Osteoblast (primary cell): ENCODE results near the gene GTF2IRD1. TPM values are rescaled to one million over a fixed set of nuclear protein-coding genes. Genes with fewer than 3 reads are reported as not detected.
A peak's percentile ranks its signal among the peaks of the same experiment; 100 is the strongest.
"Not testable (repeated sequence)": the region's sequence is repeated elsewhere in the genome, so short reads cannot be mapped to it uniquely, and the experiment has no call there.

Experiments
- DNase-seq: peaks from one replicate; pipeline ENCODE4 v3.0.0; 2011; ENCODE audit warnings: low spot score, mixed read lengths; ENCODE audit not compliant: insufficient read length; ENCODE audit errors: missing footprints
- H2AFZ ChIP-seq: 2 replicates; pipeline ENCODE4 v1.6.0; 2011; ENCODE audit warnings: mild to moderate bottlenecking, low read length
- H3K27ac ChIP-seq: 2 replicates; pipeline ENCODE4 v1.5.1; 2011; ENCODE audit warnings: mild to moderate bottlenecking, low read depth, low read length, moderate library complexity
- H3K27me3 ChIP-seq: 2 replicates; pipeline ENCODE4 v1.6.0; 2012; ENCODE audit warnings: mild to moderate bottlenecking, control low read depth, inconsistent platforms, low read length, moderate library complexity; ENCODE audit not compliant: insufficient read depth
- H3K36me3 ChIP-seq: 2 replicates; pipeline ENCODE4 v1.5.1; 2011; ENCODE audit warnings: mild to moderate bottlenecking, low read length, control low read depth, moderate library complexity; ENCODE audit not compliant: insufficient read depth
- H3K4me1 ChIP-seq: 2 replicates; pipeline ENCODE4 v1.5.1; 2011; ENCODE audit warnings: mild to moderate bottlenecking, low read length, control low read depth, moderate library complexity; ENCODE audit not compliant: insufficient read depth
- H3K4me2 ChIP-seq: 2 replicates; pipeline ENCODE4 v1.6.0; 2011; ENCODE audit warnings: mild to moderate bottlenecking, low read length; ENCODE audit not compliant: insufficient read depth
- H3K4me3 ChIP-seq: fragments of 200-600 bp; sonication (generic); 3 replicates; pipeline ENCODE4 v1.5.1; 2012; ENCODE audit warnings: mild to moderate bottlenecking, low read length, inconsistent platforms; ENCODE audit not compliant: insufficient read depth
- H3K79me2 ChIP-seq: 2 replicates; pipeline ENCODE4 v1.6.0; 2012; ENCODE audit warnings: mild to moderate bottlenecking, low read length, control low read depth, inconsistent platforms; ENCODE audit not compliant: insufficient read depth
- H3K9me3 ChIP-seq: 2 replicates; pipeline ENCODE4 v1.5.1; 2011; ENCODE audit warnings: low read depth, low read length, control low read depth
- H4K20me1 ChIP-seq: 2 replicates; pipeline ENCODE4 v1.6.0; 2012; ENCODE audit warnings: mild to moderate bottlenecking, low read length, control low read depth; ENCODE audit not compliant: insufficient read depth
- CTCF ChIP-seq: IDR thresholded peaks from 2 replicates; pipeline ENCODE4 v1.5.1; 2011; ENCODE audit warnings: mild to moderate bottlenecking, low read depth, low read length, moderate library complexity; ENCODE audit errors: extremely low read depth
- total RNA-seq: library from RNA; depleted of rRNA; stranded (reverse); fragments of >200 nt; gene quantifications from 2 replicates; pipeline ENCODE4 v1.2.3, GENCODE V29; 2012

The GTF2IRD1 gene
- total RNA-seq, 1 donor: 15.9 TPM

- no peaks in the 10 kb centered on the region for H3K27me3 ChIP-seq
- H3K4me3 ChIP-seq: no peak overlapping the region
- no peaks in the 10 kb centered on the region for H3K9me3 ChIP-seq
- no peaks in the 10 kb centered on the region for H3K79me2 ChIP-seq
- no peak for TF ChIP-seq CTCF
- H3K36me3 ChIP-seq: peaks cover 52% of the 10 kb centered on the region
- H3K4me2 ChIP-seq: no peak overlapping the region
- H2AFZ ChIP-seq: no peak overlapping the region
- no peaks in the 10 kb centered on the region for H4K20me1 ChIP-seq
- DNase-seq: no peak
- H3K27ac ChIP-seq: no peak overlapping the region
- no peaks in the 10 kb centered on the region for H3K4me1 ChIP-seq
Observed at GRCh38 chr7:74542558-74543117, 88.9 kb downstream of the GTF2IRD1 start.

GRCh38 chr7:74544706-74545469 is 91.2 kb downstream of the GTF2IRD1 start:
- Histone ChIP-seq H4K20me1 (no peaks in the 10 kb centered on the region), H3K4me1 (no peaks in the 10 kb centered on the region), H3K4me2 (no peak overlapping the region), H3K4me3 (no peak overlapping the region), H3K27me3 (no peaks in the 10 kb centered on the region), H3K9me3 (no peaks in the 10 kb centered on the region), H3K27ac (peak overlapping the region; percentile 33), H3K79me2 (no peaks in the 10 kb centered on the region), H2AFZ (no peak overlapping the region), H3K36me3 (peaks cover 42% of the 10 kb centered on the region)
- no peak for DNase-seq
- peak; percentile 51 for TF ChIP-seq CTCF

- H3K4me3 ChIP-seq: no peak overlapping the region
- no peaks in the 10 kb centered on the region for H3K27me3 ChIP-seq
- no peak overlapping the region for H2AFZ ChIP-seq
- no peak overlapping the region for H3K27ac ChIP-seq
- H4K20me1 ChIP-seq: no peaks in the 10 kb centered on the region
- no peak for TF ChIP-seq CTCF
- no peaks in the 10 kb centered on the region for H3K4me1 ChIP-seq
- H3K36me3 ChIP-seq: peaks cover 36% of the 10 kb centered on the region
- no peak for DNase-seq
- H3K4me2 ChIP-seq: no peak overlapping the region
- H3K79me2 ChIP-seq: no peaks in the 10 kb centered on the region
- H3K9me3 ChIP-seq: no peaks in the 10 kb centered on the region
Observed at GRCh38 chr7:74545921-74546320, 92.2 kb downstream of the GTF2IRD1 start.

- H3K79me2 ChIP-seq, H3K9me3 ChIP-seq, H3K4me2 ChIP-seq, DNase-seq, H2AFZ ChIP-seq, H4K20me1 ChIP-seq, H3K36me3 ChIP-seq, H3K4me3 ChIP-seq, H3K27me3 ChIP-seq, H3K4me1 ChIP-seq, H3K27ac ChIP-seq: not testable (repeated sequence)
Observed at GRCh38 chr7:74553596-74554012, 99.9 kb downstream of the GTF2IRD1 start.
